OCI-LY1 (cell line): ENCODE results near the gene OTULINL.

Source experiments
- H2AFZ ChIP-seq: fragments of 200-600 bp; sonication (generic), shearing (Covaris generic); 2 replicates; pipeline ENCODE4 v1.6.0; 2014; ENCODE audit warnings: antibody characterized with exemption, mild to moderate bottlenecking, low read length
- H3F3A ChIP-seq: fragments of 200-600 bp; sonication (generic), shearing (Covaris generic); 2 replicates; pipeline ENCODE4 v1.6.0; 2014; ENCODE audit warnings: mild to moderate bottlenecking, antibody characterized with exemption, low read length, moderate library complexity; ENCODE audit not compliant: insufficient read depth
- H3K27ac ChIP-seq: fragments of 200-600 bp; sonication (generic); 2 replicates; pipeline ENCODE4 v1.5.1; 2014; ENCODE audit warnings: low read length, mixed run types, mild to moderate bottlenecking, low read depth; ENCODE audit not compliant: poor library complexity, severe bottlenecking
- H3K27me3 ChIP-seq: fragments of 200-600 bp; sonication (generic); 2 replicates; pipeline ENCODE4 v1.6.0; 2014; ENCODE audit warnings: antibody characterized with exemption, mild to moderate bottlenecking, low read length, moderate library complexity; ENCODE audit not compliant: insufficient read depth
- H3K36me3 ChIP-seq: fragments of 200-600 bp; sonication (generic); 2 replicates; pipeline ENCODE4 v1.6.1; 2014; ENCODE audit warnings: mild to moderate bottlenecking, antibody characterized with exemption, low read length, moderate library complexity, mixed read lengths; ENCODE audit not compliant: insufficient read depth
- H3K4me1 ChIP-seq: fragments of 200-600 bp; sonication (generic); 2 replicates; pipeline ENCODE4 v1.5.1; 2014; ENCODE audit warnings: mild to moderate bottlenecking, low read length, moderate library complexity; ENCODE audit not compliant: insufficient read depth, severe bottlenecking
- H3K4me2 ChIP-seq: fragments of 200-600 bp; sonication (generic), shearing (Covaris generic); 2 replicates; pipeline ENCODE4 v1.6.1; 2014; ENCODE audit warnings: low read length
- H3K4me3 ChIP-seq: fragments of 200-600 bp; sonication (generic); 2 replicates; pipeline ENCODE4 v1.5.1; 2014; ENCODE audit warnings: low read length, low read depth, mild to moderate bottlenecking, mixed read lengths; ENCODE audit not compliant: poor library complexity, severe bottlenecking
- H3K79me2 ChIP-seq: fragments of 200-600 bp; shearing (Covaris generic); 2 replicates; pipeline ENCODE4 v1.6.1; 2016; ENCODE audit warnings: mixed run types, low read length, mixed read lengths; ENCODE audit not compliant: insufficient read depth
- H3K9ac ChIP-seq: fragments of 200-600 bp; sonication (generic), shearing (Covaris generic); 2 replicates; pipeline ENCODE4 v1.6.1; 2014; ENCODE audit warnings: mild to moderate bottlenecking, low read length, mixed read lengths
- H3K9me2 ChIP-seq: fragments of 200-600 bp; sonication (generic), shearing (Covaris generic); 2 replicates; pipeline ENCODE4 v1.6.1; 2014; ENCODE audit warnings: low read depth, mild to moderate bottlenecking, low read length, mixed read lengths
- H3K9me3 ChIP-seq: fragments of 200-600 bp; shearing (Covaris generic); 2 replicates; pipeline ENCODE4 v1.6.1; 2014; ENCODE audit warnings: low read length, mixed read lengths
- H4K20me1 ChIP-seq: fragments of 200-600 bp; sonication (generic), shearing (Covaris generic); 2 replicates; pipeline ENCODE4 v1.6.0; 2016; ENCODE audit warnings: mild to moderate bottlenecking, low read length; ENCODE audit not compliant: insufficient read depth
- CTCF ChIP-seq: fragments of 200-600 bp; sonication (generic), shearing (Covaris generic); IDR thresholded peaks from 2 replicates; pipeline ENCODE4 v1.5.1; 2017; ENCODE audit warnings: mild to moderate bottlenecking, antibody characterized with exemption, low read length, moderate library complexity, mixed read lengths
- EZH2 ChIP-seq: fragments of 200-600 bp; sonication (generic), shearing (Covaris generic); IDR thresholded peaks from 2 replicates; pipeline ENCODE4 v1.8.0; 2017; ENCODE audit warnings: borderline replicate concordance, mixed run types, mild to moderate bottlenecking, antibody characterized with exemption, low read length, moderate library complexity, mixed read lengths

The OTULINL gene

GRCh38 chr5:14581106-14581890 is at the start of gene OTULINL:
TSS of gene OTULINL (plus strand) at chr5:14581792. CDS start at chr5:14581895, 103 bp downstream.
- peak within 1 kb of the TSS; percentile 90 for H3K4me2 ChIP-seq
- no peak for TF ChIP-seq EZH2
- no peak for TF ChIP-seq CTCF
- H3K27ac ChIP-seq, result no peak within 1 kb of the TSS
- H3K36me3 ChIP-seq, result no peaks in the 10 kb centered on the region; the same call in 1 of the 2 replicates
- H3K27me3 ChIP-seq, result 0 out of 2 replicates have a peak, but pooled peaks cover 6% of the 10 kb centered on the region
- peak within 1 kb of the TSS; percentile 46; the same call in 1 of the 2 replicates for H3K9ac ChIP-seq
- no peak within 1 kb of the TSS; the same call in 1 of the 2 replicates for H2AFZ ChIP-seq
- no peaks in the 10 kb centered on the region for H3K9me2 ChIP-seq
- no peaks in the 10 kb centered on the region for H3K9me3 ChIP-seq
- H3F3A ChIP-seq, result no peaks in the 10 kb centered on the region
- no peaks in the 10 kb centered on the region for H3K79me2 ChIP-seq
- H4K20me1 ChIP-seq, result no peaks in the 10 kb centered on the region
- H3K4me1 ChIP-seq, result peaks cover 6% of the 10 kb centered on the region
- peak within 1 kb of the TSS; percentile 64 for H3K4me3 ChIP-seq

- Histone ChIP-seq H4K20me1 (no peaks in the 10 kb centered on the region), H3K27ac (no peak overlapping the region), H3K27me3 (no peaks in the 10 kb centered on the region)
Observed at GRCh38 chr5:14532180-14532579, 49.4 kb upstream of the OTULINL start.

GRCh38 chr5:14534773-14535172 is 46.8 kb upstream of the OTULINL start:
- Histone ChIP-seq H3K4me1 (no peaks in the 10 kb centered on the region), H3K4me2 (no peak overlapping the region), H3K9me3 (no peaks in the 10 kb centered on the region), H3F3A (no peaks in the 10 kb centered on the region), H3K9me2 (no peaks in the 10 kb centered on the region), H4K20me1 (no peaks in the 10 kb centered on the region), H3K4me3 (no peak overlapping the region), H3K27ac (no peak overlapping the region), H3K9ac (no peak overlapping the region), H3K27me3 (no peaks in the 10 kb centered on the region), H3K79me2 (no peaks in the 10 kb centered on the region), H2AFZ (no peak overlapping the region), H3K36me3 (no peaks in the 10 kb centered on the region)
- no peak for TF ChIP-seq CTCF
- TF ChIP-seq EZH2, result no peak

More at GRCh38 chr5:14532180-14532579, 49.4 kb upstream of the OTULINL start:
- H3K4me3 ChIP-seq, result no peak overlapping the region
- no peak overlapping the region for H3K4me2 ChIP-seq
- no peak overlapping the region for H2AFZ ChIP-seq
- TF ChIP-seq EZH2 (no peak), CTCF (no peak)
- no peaks in the 10 kb centered on the region for H3K4me1 ChIP-seq
- H3K79me2 ChIP-seq, result no peaks in the 10 kb centered on the region
- H3K9ac ChIP-seq, result no peak overlapping the region
- H3F3A ChIP-seq, result no peaks in the 10 kb centered on the region
- H3K36me3 ChIP-seq, result no peaks in the 10 kb centered on the region
- H3K9me3 ChIP-seq, result no peaks in the 10 kb centered on the region
- H3K9me2 ChIP-seq, result no peaks in the 10 kb centered on the region
